MCF 10A (cell line): ENCODE measurements around the gene BAZ2B. TPM values are rescaled to one million over a fixed set of nuclear protein-coding genes. Genes with fewer than 3 reads are reported as not detected.

Source experiments
- BruUV-seq: library from RNA; stranded (reverse); fragments of 400-500 nt; replicated peaks from 2 replicates; lab custom pipeline; 2021; lab: Mats Ljungman, UMichigan
- CTCF ChIA-PET: fragments of 300-600 bp; sonication (Branson Sonifier 250); formaldehyde crosslinking; extraction: SDS; loops from one replicate; lab custom pipeline; 2021; ENCODE audit warnings: antibody characterized with exemption, inconsistent platforms; lab: Yijun Ruan, JAX
- POLR2A ChIA-PET: fragments of 300-600, 350-650 bp; sonication (Branson Sonifier 250); formaldehyde crosslinking; extraction: SDS; loops from one replicate; lab custom pipeline; 2020; ENCODE audit warnings: antibody characterized with exemption, inconsistent platforms; lab: Yijun Ruan, JAX
- DNase-seq: peaks from one replicate; pipeline ENCODE4 v3.0.0-alpha.2; 2018; ENCODE audit not compliant: unreplicated experiment
- H3K27ac Mint-ChIP-seq: one replicate; pipeline ENCODE4 v1.8.0; 2022; ENCODE audit warnings: mild to moderate bottlenecking, low read depth, mixed read lengths; ENCODE audit not compliant: unreplicated experiment
- H3K27me3 Mint-ChIP-seq: one replicate; pipeline ENCODE4 v1.8.0; 2022; ENCODE audit warnings: mixed read lengths; ENCODE audit not compliant: insufficient read depth, unreplicated experiment
- H3K36me3 Mint-ChIP-seq: one replicate; pipeline ENCODE4 v1.8.0; 2022; ENCODE audit warnings: mild to moderate bottlenecking, moderate library complexity, mixed read lengths; ENCODE audit not compliant: insufficient read depth, unreplicated experiment
- H3K4me1 Mint-ChIP-seq: one replicate; pipeline ENCODE4 v1.8.0; 2022; ENCODE audit warnings: mixed read lengths; ENCODE audit not compliant: insufficient read depth, unreplicated experiment
- H3K4me3 Mint-ChIP-seq: one replicate; pipeline ENCODE4 v1.8.0; 2022; ENCODE audit warnings: mild to moderate bottlenecking, moderate library complexity, mixed read lengths; ENCODE audit not compliant: unreplicated experiment
- H3K9me3 Mint-ChIP-seq: one replicate; pipeline ENCODE4 v1.8.0; 2022; ENCODE audit warnings: mixed read lengths; ENCODE audit not compliant: unreplicated experiment
- CTCF ChIP-seq: fragments of 200-600 bp; IDR thresholded peaks from one replicate; pipeline ENCODE4 v1.8.0; 2022; ENCODE audit warnings: antibody characterized with exemption, mild to moderate bottlenecking; ENCODE audit not compliant: unreplicated experiment
- intact Hi-C: fragments of 100-400 bp; cut with micrococcal nuclease; formaldehyde crosslinking; loops from 2 replicates; pipeline ENCODE4 v1.14.1; 2022
- total RNA-seq: library from RNA; stranded (reverse); gene quantifications from 2 replicates; pipeline ENCODE4 v1.2.3, GENCODE V29; 2022

The BAZ2B gene
- total RNA-seq, 1 experiment from 2014 or later = 51.8 TPM

DNA sequence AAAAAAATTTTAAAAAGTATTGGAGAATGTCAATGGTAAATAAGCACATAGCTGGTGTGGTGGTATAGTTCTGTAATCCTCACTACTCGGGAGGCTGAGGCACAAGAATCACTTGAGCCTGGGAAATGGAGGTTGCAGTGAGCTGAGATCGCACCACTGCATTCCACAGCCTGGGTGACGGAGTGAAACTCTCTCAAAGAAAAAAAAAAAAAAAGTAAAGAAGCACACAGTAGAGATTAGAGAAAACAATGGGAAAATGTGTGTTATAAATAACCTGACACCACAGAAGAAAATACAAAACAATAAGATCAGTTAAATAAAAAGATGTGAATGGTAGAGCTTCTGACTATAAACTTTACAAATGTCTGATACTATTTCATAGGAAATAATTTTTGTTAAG is 166.2 kb downstream of the BAZ2B start:
- Mint-ChIP-seq H3K4me1 (no peaks in the 10 kb centered on the region), H3K27me3 (no peaks in the 10 kb centered on the region), H3K36me3 (peaks cover 29% of the 10 kb centered on the region), H3K9me3 (peaks cover 7% of the 10 kb centered on the region), H3K27ac (peak overlapping the region; percentile 31), H3K4me3 (no peak overlapping the region)
- TF ChIP-seq CTCF = no peak
- ChIA-PET POLR2A (interaction anchor here (0.6 kb wide), 2 partner anchors 53 to 259 kb away, joined by 3 read pairs; no protein-coding TSS in a partner anchor), CTCF (interaction anchor here (0.6 kb wide), 1 partner anchor 498 kb away, joined by 3 read pairs; no protein-coding TSS in a partner anchor)
- BruUV-seq = no TSS peak
- no peak for DNase-seq
- intact Hi-C loops = no loop called here

DNA sequence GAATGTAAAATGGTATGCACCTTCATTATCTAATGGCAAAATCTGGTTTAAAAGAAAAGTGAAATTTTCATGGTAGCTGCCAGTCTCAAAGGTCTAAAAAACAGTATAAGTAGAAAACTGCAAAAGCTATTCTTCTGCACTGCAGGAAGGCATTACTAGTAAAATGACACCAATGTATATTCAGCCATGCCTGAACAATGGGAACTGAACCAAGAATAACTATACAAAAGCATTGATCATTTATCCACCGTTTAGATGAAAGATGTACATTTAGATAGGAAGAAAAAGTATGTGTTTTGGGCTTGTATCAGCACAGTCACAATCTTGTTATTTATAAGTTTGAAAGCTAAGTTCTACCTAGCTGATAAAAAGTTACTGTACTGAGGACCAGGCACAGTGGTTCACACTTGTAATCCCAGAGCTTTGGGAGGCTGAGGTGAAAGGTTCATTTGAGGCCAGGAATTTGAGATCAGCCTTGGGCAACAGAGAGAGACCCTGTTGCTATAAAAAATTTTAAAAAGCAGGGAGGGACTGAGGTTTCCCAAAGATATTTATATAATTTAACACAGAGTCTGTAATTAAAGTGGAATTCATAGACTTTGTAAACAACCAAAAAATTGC is 166.7 kb downstream of the BAZ2B start:
- no TSS peak for BruUV-seq
- H3K27me3 Mint-ChIP-seq = no peaks in the 10 kb centered on the region
- DNase-seq = no peak
- ChIA-PET CTCF (interaction anchor here (0.6 kb wide), 2 partner anchors 111 to 698 kb away, joined by 3 read pairs; no protein-coding TSS in a partner anchor), POLR2A (interaction anchor here (0.6 to 0.7 kb wide), 2 partner anchors 53 to 262 kb away, joined by 3 read pairs; partner anchors contain the start of gene MARCHF7)
- intact Hi-C loops = no loop called here
- no peak overlapping the region for H3K4me3 Mint-ChIP-seq
- peaks cover 7% of the 10 kb centered on the region for H3K9me3 Mint-ChIP-seq
- no peaks in the 10 kb centered on the region for H3K4me1 Mint-ChIP-seq
- peaks cover 34% of the 10 kb centered on the region for H3K36me3 Mint-ChIP-seq
- TF ChIP-seq CTCF = no peak
- peak overlapping the region; percentile 31 for H3K27ac Mint-ChIP-seq

- BruUV-seq = no TSS peak
- no peak for TF ChIP-seq CTCF
- no peak for DNase-seq
- peaks cover 34% of the 10 kb centered on the region for H3K36me3 Mint-ChIP-seq
- peaks cover 7% of the 10 kb centered on the region for H3K9me3 Mint-ChIP-seq
- no peaks in the 10 kb centered on the region for H3K27me3 Mint-ChIP-seq
- ChIA-PET CTCF (interaction anchor here (0.6 to 0.8 kb wide), 2 partner anchors 12 to 78 kb away, joined by 3 read pairs; no protein-coding TSS in a partner anchor), POLR2A (no interaction called here)
- H3K4me3 Mint-ChIP-seq = no peak overlapping the region
- intact Hi-C loops = no loop called here
- no peak overlapping the region for H3K27ac Mint-ChIP-seq
- H3K4me1 Mint-ChIP-seq = no peaks in the 10 kb centered on the region
Measured at GRCh38 chr2:159446817-159447216, 169.5 kb downstream of the BAZ2B start.

GRCh38 chr2:159446201-159446600 is 170.1 kb downstream of the BAZ2B start:
- no peak for DNase-seq
- peaks cover 34% of the 10 kb centered on the region for H3K36me3 Mint-ChIP-seq
- intact Hi-C loops = no loop called here
- H3K4me1 Mint-ChIP-seq = no peaks in the 10 kb centered on the region
- no peaks in the 10 kb centered on the region for H3K27me3 Mint-ChIP-seq
- H3K27ac Mint-ChIP-seq = no peak overlapping the region
- no peak for TF ChIP-seq CTCF
- no TSS peak for BruUV-seq
- ChIA-PET CTCF (interaction anchor here (0.6 to 0.8 kb wide), 2 partner anchors 12 to 77 kb away, joined by 3 read pairs; no protein-coding TSS in a partner anchor), POLR2A (interaction anchor here (0.7 to 0.9 kb wide), 2 partner anchors 46 to 273 kb away, joined by 3 to 4 read pairs; no protein-coding TSS in a partner anchor)
- H3K9me3 Mint-ChIP-seq = peaks cover 7% of the 10 kb centered on the region
- H3K4me3 Mint-ChIP-seq = no peak overlapping the region
